ENCODE measurements around the gene CERK.
A peak's percentile ranks its signal among the peaks of the same experiment; 100 is the strongest.
"Not testable (repeated sequence)": the region's sequence is repeated elsewhere in the genome, so short reads cannot be mapped to it uniquely, and the experiment has no call there.

Gene CERK

DNA sequence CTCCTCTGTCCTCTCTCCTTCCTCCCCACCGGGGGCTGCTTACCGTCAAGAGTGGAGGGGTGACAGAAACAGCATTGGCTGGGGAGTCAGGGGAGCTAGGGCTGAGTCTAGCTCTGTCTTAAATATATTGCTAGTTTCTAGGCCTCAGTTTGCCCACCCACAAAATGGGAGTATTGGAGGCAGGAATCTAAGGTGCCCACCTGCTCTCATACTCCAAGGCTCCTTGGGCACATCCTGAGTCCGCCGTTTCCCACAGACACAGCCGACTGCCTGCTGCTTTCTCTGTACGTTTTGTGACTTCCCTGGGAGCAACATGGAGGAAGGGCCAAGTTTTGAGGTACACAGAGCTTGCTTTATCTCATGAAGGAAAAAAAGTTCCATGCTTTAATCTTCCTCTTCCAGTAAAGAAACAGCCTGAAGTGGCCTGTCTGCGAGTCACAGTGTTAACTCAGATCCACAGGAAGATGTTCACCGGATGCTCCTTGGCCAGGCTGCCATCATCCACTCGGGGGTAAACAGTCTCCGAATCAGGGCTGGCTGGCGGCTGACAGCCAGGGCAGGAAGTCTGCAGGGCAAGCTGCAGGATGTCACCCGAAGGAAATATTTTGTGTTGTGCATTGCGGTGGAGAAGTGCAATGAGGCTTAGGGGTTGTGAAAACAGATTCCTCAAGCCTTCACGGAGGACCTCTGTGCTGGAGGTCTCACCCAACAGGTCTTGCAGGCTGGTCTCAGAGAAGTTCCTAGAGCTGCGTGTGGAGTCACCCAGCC lies 11.0 kb upstream of the CERK start:
- no peak for DNase-seq (ENCODE audit: low read depth in 3 of 3)

DNA sequence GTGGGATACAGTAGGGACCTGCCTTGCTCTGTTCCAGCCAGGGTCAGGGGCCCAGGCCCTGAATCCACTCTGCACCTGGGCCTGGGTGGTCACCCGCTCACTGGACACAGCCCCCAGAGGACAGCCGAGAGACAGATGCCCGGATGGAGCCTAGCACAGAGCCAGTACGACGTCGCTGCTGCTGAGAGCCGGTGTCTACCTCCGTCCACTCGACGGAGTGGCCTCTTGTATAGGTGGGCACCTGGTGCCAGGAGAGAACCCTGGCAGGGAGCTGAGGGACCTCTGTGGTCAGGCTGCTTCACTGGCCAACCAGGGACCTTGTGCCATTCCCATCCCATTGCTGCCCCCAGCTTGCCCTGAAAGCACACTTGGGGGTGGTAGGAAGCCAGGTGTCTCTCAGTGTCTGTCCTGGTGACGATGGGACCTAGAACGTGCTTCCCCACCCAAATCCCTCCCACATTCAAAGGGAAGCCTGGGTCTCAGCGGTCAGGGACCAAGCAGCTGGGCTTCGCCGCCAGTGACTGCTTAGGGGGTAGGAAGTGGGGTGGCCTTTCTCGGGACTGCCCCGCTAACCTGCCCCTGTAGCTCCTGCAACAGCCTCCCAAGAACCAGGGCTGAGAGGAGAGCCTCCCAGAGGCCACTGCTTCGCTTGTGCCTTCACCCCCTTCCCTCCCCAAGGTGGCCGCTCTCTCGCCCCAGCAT lies 10.3 kb upstream of the CERK start:
- DNase-seq (ENCODE audit: low read depth in 3 of 3), result no peak

DNA sequence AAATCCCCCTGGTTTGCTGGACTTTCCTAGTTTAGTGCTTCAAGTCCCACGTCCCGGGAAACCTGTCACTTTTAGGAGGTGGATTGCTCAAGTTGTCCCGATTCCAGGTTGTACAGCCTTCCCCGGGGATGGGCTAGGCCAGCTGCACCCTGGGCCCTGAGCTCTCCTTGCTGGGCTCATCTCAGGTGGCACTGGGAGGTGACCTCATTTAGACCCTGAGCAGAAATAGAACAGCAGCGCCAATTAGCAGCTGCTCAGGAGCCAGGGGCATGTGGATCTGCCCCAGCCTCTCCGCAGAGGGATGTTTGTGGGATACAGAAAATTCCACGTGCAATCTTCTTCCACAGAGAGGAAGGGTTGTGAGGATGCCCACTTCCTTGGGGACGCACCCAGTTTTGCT lies 9.6 kb upstream of the CERK start:
- DNase-seq (ENCODE audit: low read depth in 3 of 3), result no peak

DNA sequence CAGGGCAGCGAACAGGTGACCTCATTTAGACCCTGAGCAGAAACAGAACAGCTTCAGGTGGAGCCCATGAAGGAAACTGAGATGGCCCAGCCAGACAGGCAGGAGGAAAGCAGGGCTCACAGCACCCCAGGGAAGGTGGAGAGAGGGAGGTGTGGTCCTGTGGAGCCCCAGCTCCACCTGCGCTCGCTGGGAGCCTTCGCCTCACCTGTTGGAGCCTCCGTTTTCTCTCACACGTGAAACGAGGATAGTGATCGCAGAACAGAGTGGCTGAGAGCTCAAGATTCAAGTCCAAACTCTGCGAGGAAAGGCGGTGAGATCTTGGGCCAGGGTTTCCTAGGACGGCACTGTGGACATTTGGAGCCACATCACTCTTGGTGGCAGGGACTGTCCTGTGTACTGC lies 8.6 kb upstream of the CERK start:
- DNase-seq (ENCODE audit: low read depth in 3 of 3), result no peak

DNA sequence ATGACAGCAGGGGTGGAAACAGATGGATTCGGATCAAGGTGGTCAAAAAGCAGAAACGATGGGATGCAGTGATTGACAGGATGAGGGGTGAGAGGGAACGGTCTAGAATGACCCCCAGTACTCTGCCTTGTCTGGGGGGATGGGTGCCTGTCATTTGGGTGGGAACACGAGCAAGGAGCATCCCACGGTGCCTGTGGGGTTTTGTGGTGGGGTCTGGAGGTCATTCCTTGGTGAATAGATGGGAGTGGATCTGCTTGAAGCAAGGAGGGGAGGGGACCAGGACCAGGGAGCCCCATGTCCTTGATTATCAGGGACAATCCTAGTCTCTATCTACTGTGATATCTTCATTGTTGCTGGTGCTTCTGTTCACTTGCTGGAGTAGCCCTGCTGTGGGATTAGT lies 8.1 kb upstream of the CERK start:
- no peak for DNase-seq (ENCODE audit: low read depth in 3 of 3)

DNA sequence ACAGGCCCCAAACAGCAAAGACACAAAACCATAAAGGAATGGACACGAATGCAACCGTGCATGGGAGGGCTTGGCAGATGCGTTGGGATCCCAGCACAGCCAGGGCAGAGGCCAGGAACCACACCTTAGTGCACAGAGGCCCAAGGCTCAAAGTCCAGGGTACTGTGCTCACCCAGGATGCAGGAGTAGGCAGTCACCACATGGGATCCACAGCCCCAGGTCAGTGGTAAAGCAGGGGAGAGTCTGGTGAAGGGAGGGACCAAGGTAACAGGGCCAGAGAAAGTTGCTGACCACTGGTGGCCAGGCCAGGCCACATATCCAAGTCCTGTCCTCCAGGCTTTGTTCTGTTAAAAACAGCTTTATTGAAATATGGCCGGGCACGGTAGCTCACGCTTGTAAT lies 6.5 kb upstream of the CERK start:
- no peak for DNase-seq (ENCODE audit: low read depth in 3 of 3)

DNA sequence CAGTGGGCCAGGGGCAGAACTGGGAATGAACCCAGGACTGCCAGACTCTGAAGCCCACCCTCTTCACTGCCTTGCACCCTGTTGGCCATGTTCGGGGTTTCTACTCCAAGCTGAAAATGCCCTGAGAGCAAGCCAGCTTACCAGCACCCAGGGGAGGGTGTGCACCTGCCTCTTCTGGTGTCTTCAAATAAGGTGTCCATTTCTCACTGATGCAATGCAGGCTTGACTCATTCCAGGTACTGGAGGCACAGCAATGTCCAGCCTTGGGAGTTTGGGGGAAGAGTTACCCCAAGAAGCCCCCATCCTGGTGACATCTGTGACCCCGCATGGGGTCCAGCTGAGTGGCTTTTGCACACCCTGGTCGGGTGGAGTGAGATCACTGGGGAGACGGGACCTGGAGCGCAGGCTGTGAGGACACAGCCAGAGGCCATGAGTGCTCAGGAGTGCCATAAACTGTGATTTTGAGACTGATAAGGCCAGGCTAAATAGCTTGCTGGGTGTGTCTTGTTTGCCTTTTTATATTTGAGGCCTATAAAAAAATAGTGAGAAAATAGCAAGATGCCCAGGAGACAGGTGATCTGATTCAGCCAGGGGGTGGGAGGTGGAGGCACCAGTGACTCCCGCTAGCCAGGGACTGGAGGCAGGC lies 4.6 kb upstream of the CERK start:
- DNase-seq (ENCODE audit: low read depth in 3 of 3), result no peak

DNA sequence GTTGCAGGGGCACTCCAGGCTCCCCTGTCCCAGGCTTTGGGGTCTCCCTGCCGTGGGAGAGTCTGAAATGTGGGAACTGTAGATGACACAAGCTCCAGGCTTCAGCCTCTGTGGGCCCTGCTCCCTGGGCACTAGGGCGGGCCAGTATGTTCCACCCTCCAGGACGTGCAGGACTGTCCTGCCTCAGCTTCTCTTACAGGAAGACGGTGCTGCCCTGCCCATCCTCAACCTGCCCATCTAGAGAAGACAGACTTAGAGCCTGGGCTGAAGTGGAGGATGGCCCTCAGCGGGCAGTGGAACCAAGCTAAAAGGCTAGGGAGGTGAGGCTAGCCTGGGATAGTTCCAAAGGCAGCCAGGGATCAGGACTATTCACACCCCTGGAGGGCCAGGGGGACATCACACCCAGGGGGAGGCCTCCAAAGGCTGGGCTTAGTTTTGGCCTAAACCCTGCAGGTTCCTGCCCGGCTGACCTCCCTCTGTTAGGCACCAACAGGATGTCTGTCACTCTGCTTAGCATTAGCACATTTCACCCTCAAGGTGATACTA lies 4.0 kb upstream of the CERK start:
- no peak for DNase-seq (ENCODE audit: low read depth in 3 of 3)

DNA sequence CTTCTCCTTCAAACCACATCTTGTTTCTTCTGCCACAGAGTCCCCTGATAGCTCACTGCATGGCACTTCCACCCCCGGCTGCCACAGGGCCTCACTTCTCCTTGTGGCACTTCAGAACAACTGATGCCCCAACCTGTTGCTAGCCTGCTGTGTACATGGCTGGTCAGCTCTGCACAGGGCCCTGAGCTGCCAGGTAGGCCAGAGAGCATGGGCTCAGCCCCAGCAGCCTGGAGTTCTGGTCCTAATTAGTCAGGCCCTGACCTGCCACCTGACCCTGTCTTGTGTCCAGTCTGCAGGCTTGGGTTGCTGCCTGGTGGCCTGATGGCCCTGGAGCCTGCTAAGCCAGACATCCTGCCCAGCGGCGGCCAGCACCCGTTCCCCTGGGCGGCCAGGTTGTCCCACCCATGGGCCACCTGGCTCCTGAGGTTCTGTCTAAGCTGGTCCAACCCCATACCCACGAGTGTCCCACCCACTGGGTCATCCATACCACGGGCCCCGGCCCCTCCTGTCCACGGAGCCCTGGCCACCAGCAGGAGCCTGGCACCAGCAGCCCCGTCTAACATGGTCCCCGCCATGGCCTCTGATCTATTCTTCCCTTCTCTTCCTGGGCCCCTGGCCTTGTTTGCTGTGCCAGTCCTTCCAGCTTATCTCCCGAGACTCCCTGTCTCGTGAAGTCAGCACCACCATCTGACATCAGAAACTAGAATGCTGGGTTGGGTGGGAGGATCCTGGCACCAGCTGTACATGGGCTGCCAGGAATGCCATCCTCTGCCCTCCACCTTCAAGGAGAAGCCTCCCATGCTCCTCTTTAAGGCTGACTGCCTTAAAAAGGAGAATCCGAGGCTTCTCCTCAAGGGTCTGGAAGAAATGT lies 3.1 kb upstream of the CERK start:
- DNase-seq (ENCODE audit: low read depth in 3 of 3), result no peak

DNA sequence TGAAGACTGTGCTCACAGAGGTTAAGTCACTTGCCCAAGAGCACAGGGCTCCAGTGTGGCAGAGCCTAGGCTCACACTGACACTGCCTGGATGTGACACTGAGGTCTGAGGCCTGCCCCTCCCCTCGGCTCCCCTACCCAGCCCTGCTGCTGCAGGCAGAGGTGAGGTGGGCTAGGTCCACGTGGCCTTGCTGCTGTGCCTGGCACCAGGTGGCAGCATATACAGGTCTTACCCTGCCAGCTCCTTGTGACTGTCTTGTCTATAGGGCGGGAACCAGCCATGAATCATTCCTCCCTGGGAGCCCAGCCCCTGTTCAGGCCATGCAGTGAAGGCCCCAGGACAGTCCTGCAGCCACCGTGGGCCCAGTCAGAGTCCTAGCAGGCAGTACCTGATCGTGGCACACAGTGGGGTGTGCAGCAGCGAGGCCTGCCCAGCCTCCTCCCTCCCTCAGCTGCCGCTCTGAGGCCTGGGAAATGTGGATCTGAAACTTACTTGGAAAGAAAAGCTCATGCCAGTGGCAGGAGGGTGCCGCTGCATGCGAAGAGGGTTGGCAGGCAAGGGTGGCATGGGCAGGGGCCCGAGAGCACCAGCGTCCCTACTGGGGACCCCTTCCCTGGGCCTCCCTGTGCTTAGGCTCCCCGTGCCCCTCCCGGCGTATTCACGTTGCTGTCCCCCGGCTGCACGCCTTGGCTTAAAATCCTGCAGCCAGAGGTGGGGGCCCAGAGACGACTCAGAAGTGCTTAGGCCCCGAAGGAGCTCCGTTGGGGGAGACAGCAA lies 1.2 kb upstream of the CERK start:
- DNase-seq (ENCODE audit: low read depth in 3 of 3), result peak in 1 of 3 donors; percentile 63

DNA sequence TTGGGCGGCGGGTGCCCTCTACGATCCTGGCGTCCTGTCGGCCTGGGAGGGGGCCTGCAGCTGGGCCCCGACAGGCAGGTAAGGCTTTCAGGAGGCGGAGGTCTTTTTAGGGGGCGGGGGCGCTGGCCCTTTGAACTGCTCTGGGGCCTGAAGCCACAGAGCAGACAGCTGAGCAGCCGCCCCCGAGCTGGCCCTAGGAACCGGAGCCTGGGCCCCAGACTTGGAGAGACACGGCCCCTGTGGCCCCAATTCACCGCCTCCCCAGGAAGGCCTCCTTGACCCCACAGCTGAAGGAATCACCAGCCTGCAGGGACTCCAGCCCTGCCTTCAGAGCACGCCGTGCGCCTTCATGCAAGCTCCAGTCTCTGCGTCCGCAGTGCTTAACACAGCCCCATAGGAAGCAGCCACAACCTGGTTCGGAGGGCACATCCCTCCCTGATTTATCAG lies 618 bp upstream of the CERK start:
- DNase-seq (ENCODE audit: low read depth in 3 of 3), result no peak

DNA sequence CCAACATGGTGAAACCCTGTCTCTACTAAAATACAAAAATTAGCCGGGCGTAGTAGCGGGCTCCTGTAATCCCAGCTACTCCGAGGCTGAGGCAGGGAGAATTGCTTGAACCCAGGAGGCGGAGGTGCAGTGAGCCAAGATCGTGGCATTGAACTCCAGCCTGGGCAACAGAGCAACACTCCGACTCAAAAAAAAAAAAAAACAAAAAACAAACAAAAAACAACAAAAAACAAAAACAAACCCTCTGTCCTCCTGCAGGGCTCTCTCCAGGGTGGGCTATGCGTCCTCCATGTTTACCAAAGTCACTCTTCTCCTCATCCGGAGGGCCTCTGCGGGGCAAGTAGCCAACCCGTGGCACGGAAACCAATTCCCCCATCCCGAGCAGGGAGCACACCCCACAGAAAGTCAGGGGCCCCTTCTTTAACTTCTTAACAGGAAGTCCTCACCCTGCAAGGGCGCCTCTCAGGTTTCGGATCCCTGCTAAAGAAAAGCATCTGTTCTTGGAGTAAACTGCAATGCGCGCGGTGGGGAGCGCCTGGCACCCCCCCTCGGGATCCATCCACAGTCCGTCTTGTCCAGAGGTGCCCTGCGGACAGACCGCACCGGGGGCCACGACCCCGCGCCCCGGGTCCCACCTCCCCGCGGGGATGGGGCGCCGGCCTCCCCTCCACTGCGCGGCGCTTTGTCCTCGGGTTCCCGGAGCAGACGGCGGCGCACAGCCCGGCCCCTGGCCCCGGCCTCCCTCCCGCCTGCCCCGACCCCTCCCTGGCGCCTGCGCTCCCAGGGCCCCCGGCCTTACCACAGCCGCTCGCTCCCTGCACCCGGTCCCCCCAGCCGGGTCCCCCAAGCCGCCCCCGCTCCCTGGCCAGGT lies 712 bp downstream of the CERK start:
- peak in 1 of 3 donors; percentile 36 for DNase-seq (ENCODE audit: low read depth in 3 of 3)

DNA sequence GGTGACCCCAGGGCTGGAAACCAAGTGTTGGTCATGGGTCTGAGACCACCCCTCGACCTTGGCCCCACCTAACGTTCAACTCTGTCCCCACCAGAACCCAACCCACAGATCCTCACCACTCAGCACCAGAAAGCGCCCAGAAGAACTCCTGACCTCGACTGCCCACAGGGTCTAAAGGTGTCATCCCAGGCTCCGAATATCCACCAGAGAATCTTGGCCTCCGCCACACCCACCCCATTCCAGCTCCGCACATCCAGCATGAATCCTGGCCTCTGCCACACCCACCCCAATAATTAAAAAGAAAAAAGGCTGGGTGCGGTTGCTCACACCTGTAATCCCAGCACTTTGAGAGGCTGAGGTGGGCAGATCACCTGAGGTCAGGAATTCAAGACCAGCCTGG lies 1.3 kb downstream of the CERK start:
- DNase-seq (ENCODE audit: low read depth in 3 of 3), result no peak

DNA sequence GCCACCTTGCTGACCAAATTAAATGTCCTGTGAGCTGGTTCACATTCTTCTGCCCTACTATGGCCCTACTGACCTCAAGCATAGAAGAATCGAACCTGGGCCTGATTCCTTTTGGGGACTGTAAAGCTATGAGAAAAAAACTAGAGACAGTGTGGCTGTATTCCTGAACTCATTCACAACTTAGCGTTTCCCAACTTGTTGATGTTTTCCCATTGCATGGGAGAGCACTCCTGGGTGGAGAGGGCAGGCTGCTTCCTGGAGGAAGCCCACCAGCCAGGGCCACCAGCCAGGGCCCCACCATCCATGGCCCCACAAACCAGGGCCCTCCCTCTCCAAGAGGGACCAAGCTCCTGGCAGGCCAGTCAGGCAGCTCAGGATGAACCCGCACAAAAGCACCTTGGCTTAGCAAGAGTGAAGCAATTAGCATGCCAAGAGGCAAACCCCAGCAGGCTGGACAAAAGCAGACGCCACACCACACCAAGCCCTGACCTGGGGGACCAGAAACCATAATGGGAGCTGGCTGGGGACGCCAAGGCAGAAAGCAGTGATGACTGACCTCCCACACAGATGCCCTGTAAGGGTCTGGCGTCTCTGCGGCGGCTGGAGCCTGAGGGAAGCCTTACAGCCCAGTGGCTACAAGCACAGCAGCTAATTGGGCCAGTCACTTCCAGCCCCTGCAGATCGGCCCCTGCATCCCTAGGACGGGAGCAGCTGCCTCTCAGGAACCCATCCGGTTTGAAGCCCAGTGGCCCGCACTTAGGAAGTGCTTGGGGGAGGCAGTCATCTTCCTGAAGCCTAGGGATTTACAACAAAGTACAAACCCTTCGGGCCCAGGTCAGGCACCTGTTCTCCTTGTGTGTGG lies 2.1 kb downstream of the CERK start:
- no peak for DNase-seq (ENCODE audit: low read depth in 3 of 3)

DNA sequence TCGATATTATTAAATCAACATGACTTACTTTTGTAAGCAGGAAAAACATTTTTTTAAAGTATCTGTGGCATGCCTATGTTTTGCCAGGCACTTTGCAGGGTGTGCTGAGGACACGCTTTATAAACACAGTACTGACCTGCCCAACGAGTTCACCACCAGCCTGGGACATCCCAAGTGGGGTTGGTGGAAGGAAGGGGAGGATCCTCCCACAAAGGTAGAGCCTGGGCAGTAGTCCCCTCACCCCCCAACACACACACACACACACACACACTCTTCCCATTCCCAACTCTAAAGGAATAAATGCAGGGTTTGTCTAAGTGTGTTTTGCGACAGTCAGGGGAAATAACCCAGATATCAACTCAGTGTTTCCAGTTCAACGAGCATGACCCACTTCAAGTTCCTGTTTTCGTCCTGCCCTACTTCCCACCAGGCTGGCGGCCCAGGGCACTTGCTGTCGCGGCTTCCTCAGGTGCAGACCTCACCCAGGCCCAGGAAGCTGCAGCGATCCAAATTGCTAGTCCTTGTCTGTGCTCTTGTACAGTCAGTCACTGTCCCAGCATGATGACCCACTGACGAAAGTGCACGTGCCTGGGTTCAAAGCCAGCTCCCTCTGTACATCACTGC lies 3.1 kb downstream of the CERK start:
- DNase-seq (ENCODE audit: low read depth in 3 of 3), result peak in 1 of 3 donors; percentile 27

DNA sequence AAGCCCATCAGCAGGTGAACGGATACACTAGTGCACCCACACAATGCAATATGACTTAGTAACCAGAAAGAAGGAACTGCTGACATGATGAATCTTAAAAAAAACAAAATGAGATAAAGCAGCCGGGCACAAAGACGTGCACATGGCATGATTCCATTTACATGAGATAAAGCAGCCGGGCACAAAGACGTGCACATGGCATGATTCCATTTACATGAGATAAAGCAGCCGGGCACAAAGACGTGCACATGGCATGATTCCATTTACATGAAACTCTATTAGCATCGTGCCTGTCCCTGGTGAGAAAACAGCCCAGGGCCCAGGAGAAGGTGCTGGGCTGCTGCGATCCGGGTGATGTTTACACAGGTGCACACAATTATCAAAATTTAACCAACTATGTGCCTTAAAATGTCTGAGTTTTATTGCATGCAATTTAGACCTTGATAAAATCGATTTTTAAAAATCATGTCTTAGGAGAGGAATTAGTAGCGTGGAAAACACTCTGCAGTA lies 3.8 kb downstream of the CERK start:
- not testable (repeated sequence) for DNase-seq (ENCODE audit: low read depth in 3 of 3)

DNA sequence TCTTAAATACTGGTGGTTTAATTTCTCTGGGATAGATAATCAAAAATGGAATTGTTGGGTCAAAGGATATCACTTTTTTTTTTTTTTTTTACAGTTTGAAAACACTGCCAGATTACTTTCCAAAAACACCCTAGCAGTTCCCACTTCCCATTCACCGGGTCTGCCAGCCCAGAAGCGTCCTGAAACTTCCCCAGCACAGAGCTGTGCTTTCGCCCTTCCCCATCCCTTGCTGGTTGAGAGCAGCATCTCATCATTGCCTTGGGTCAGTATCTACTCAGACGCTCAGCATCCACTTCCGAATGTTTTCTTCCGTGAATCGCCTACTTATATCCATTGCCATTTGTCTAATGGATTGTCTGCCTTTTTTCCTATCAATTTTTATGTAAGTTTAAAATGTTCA lies 5.5 kb downstream of the CERK start:
- no peak for DNase-seq (ENCODE audit: low read depth in 3 of 3)

DNA sequence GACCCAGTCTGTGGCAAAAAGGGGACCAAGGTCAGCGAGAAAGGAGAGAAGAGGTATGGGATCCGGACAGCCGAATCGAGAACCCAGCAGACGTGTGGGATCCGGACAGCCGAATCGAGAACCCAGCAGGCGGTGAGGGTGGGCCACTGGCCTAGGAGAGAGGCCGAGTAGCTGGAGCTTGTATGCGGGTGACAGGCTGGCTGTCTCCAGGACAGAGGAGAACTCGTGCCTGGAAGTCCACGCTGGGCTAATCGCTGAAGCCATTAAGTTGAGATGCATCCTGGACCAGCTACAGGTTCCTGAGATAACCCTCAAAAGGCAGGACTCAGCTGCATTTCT lies 6.0 kb downstream of the CERK start:
- no peak for DNase-seq (ENCODE audit: low read depth in 3 of 3)

All from stimulated activated CD4-positive, alpha-beta T cell treated with anti-CD3 and anti-CD28 coated beads, TNF-alpha, amount 100 ng/mL, for 48 hours (primary cell).